Panc1 (cell line): ENCODE measurements around the gene ZCCHC9. TPM values are rescaled to one million over a fixed set of nuclear protein-coding genes. Genes with fewer than 3 reads are reported as not detected.
"Not testable (repeated sequence)": the region's sequence is repeated elsewhere in the genome, so short reads cannot be mapped to it uniquely, and the experiment has no call there.

Source experiments
- ATAC-seq: fragments of 200-7000 bp; cut with Tn5 transposase; 2 replicates; pipeline ENCODE4 v1.9.1; 2020; ENCODE audit warnings: mild to moderate bottlenecking, moderate library complexity
- BruUV-seq: library from RNA; stranded (reverse); fragments of 400-500 nt; replicated peaks from 2 replicates; lab custom pipeline; 2021; lab: Mats Ljungman, UMichigan
- CTCF ChIA-PET: fragments of 300-600 bp; sonication (Branson Sonifier 250); formaldehyde crosslinking; loops from one replicate; lab custom pipeline; 2022; ENCODE audit warnings: antibody characterized with exemption; lab: Charles Lee
- POLR2A ChIA-PET: fragments of 300-600 bp; sonication (Branson Sonifier 250); formaldehyde crosslinking; loops from one replicate; lab custom pipeline; 2022; ENCODE audit warnings: antibody characterized with exemption; lab: Charles Lee
- DNase-seq: peaks from one replicate; pipeline ENCODE4 v3.0.0-alpha.2; 2010; ENCODE audit warnings: low read depth, low spot score
- H3K27ac ChIP-seq: 2 replicates; pipeline ENCODE4 v1.5.1; 2011; ENCODE audit warnings: mild to moderate bottlenecking, low read length, inconsistent platforms
- H3K27me3 ChIP-seq: fragments of 200-500 bp; sonication (Bioruptor generic); 2 replicates; pipeline ENCODE4 v1.6.0; 2014; ENCODE audit warnings: low read length, inconsistent platforms; ENCODE audit not compliant: control insufficient read depth, insufficient read depth
- H3K36me3 ChIP-seq: fragments of 200-500 bp; sonication (Bioruptor generic); 2 replicates; pipeline ENCODE4 v1.5.1; 2014; ENCODE audit warnings: inconsistent platforms, mild to moderate bottlenecking, low read length, moderate library complexity; ENCODE audit not compliant: control insufficient read depth, insufficient read depth
- H3K4me1 ChIP-seq: 2 replicates; pipeline ENCODE4 v1.5.1; 2011; ENCODE audit warnings: inconsistent platforms, mild to moderate bottlenecking, low read length, moderate library complexity; ENCODE audit not compliant: control insufficient read depth, insufficient read depth
- H3K4me3 ChIP-seq, 2 experiments: 2 replicates each; pipeline ENCODE4 v1.5.1; 2011 to 2012; ENCODE audit warnings: low read depth in 2 of 2, low read length in 2 of 2, mild to moderate bottlenecking in 2 of 2, inconsistent platforms in 1 of 2, moderate library complexity in 1 of 2
- H3K9me3 ChIP-seq: fragments of 200-500 bp; sonication (Bioruptor generic); 2 replicates; pipeline ENCODE4 v1.5.1; 2014; ENCODE audit warnings: low read depth, mild to moderate bottlenecking, inconsistent platforms, low read length, moderate library complexity; ENCODE audit not compliant: control insufficient read depth, insufficient read depth
- POLR2AphosphoS5 ChIP-seq: IDR thresholded peaks from 2 replicates; pipeline ENCODE4 v1.6.1; 2012; ENCODE audit warnings: mild to moderate bottlenecking, low read depth, low read length, moderate library complexity
- SIN3A ChIP-seq: IDR thresholded peaks from 2 replicates; pipeline ENCODE4 v1.6.1; 2012; ENCODE audit warnings: low read depth, mild to moderate bottlenecking, low read length, moderate library complexity, borderline replicate concordance; ENCODE audit not compliant: insufficient read depth
- TCF7L2 ChIP-seq: IDR thresholded peaks from 2 replicates; pipeline ENCODE4 v1.6.1; 2011; ENCODE audit warnings: mild to moderate bottlenecking, low read depth, low read length, inconsistent platforms
- in situ Hi-C: cut with HindIII; loops from 2 replicates; pipeline ENCODE4 v1.10.0; 2016; ENCODE audit warnings: low sequenced_read_pairs, low pct_unique_long_range_greater_than_20kb
- intact Hi-C: fragments of 100-400 bp; cut with micrococcal nuclease; formaldehyde crosslinking; loops from one replicate; pipeline ENCODE4 v1.10.0; 2022; ENCODE audit not compliant: unreplicated experiment
- total RNA-seq: library from RNA; stranded (reverse); gene quantifications from one replicate; pipeline ENCODE4 v1.2.1, GENCODE V29; 2021; ENCODE audit not compliant: unreplicated experiment
- TF ChIP-seq, protein P1 (sequence below): fragments of 450-650 bp; IDR thresholded peaks from 2 replicates; pipeline ENCODE4 v1.5.1; 2017; ENCODE audit warnings: mild to moderate bottlenecking
- TF ChIP-seq, protein P2 (sequence below), 2 experiments: IDR thresholded peaks; 2 replicates each; pipeline ENCODE4 v1.6.1; 2011 to 2012; ENCODE audit warnings: low read depth in 2 of 2, control low read depth in 1 of 2, low read length in 1 of 2, mild to moderate bottlenecking in 1 of 2, moderate library complexity in 1 of 2; ENCODE audit not compliant: insufficient read depth in 1 of 2

Gene ZCCHC9
- total RNA-seq, 1 experiment from 2014 or later = 41.5 TPM

DNA sequence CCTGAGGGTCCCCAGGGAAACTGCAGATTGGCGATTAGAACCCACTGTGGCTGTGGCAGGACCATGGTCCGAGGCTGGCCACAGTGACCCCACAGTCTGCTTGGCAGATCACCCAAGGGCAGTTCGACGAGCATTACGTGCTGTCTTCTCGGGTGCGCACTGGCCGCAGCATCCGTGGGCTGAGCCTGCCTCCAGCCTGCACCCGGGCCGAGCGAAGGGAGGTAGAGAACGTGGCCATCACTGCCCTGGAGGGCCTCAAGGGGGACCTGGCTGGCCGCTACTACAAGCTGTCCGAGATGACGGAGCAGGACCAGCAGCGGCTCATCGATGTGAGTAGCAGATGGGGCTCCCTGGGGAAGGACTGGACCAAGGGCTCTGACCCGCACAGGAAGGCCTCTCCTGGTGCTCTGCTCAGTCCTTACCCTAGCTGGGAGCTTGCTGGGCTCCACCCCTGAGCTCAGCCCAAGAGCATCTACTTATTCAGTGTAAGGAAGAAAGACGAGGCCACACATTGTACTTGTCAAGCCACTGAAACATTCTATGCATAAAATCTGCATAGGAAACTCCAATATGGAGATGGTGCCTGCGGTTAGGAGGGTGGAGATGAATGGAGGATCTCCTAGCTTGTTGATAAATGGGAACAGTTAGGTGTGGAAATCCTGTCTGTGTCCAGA, 46.4 kb upstream of the ZCCHC9 start:
- Histone ChIP-seq H3K36me3 (no peaks in the 10 kb centered on the region), H3K9me3 (no peaks in the 10 kb centered on the region), H3K27me3 (no peaks in the 10 kb centered on the region), H3K27ac (no peak overlapping the region), H3K4me3 (no peak overlapping the region), H3K4me1 (no peaks in the 10 kb centered on the region)
- in situ Hi-C loops (no loop called here), intact Hi-C loops (no loop called here)
- CTCF ChIA-PET = no interaction called here
- BruUV-seq = no TSS peak
- ATAC-seq = no peak
- no peak for DNase-seq
- POLR2A ChIA-PET = no interaction called here
- no peak for TF ChIP-seq POLR2AphosphoS5
- TF ChIP-seq, protein P1, sequence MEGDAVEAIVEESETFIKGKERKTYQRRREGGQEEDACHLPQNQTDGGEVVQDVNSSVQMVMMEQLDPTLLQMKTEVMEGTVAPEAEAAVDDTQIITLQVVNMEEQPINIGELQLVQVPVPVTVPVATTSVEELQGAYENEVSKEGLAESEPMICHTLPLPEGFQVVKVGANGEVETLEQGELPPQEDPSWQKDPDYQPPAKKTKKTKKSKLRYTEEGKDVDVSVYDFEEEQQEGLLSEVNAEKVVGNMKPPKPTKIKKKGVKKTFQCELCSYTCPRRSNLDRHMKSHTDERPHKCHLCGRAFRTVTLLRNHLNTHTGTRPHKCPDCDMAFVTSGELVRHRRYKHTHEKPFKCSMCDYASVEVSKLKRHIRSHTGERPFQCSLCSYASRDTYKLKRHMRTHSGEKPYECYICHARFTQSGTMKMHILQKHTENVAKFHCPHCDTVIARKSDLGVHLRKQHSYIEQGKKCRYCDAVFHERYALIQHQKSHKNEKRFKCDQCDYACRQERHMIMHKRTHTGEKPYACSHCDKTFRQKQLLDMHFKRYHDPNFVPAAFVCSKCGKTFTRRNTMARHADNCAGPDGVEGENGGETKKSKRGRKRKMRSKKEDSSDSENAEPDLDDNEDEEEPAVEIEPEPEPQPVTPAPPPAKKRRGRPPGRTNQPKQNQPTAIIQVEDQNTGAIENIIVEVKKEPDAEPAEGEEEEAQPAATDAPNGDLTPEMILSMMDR = no peak
- TF ChIP-seq TCF7L2 = no peak
- no peak for TF ChIP-seq SIN3A
- TF ChIP-seq, protein P2, sequence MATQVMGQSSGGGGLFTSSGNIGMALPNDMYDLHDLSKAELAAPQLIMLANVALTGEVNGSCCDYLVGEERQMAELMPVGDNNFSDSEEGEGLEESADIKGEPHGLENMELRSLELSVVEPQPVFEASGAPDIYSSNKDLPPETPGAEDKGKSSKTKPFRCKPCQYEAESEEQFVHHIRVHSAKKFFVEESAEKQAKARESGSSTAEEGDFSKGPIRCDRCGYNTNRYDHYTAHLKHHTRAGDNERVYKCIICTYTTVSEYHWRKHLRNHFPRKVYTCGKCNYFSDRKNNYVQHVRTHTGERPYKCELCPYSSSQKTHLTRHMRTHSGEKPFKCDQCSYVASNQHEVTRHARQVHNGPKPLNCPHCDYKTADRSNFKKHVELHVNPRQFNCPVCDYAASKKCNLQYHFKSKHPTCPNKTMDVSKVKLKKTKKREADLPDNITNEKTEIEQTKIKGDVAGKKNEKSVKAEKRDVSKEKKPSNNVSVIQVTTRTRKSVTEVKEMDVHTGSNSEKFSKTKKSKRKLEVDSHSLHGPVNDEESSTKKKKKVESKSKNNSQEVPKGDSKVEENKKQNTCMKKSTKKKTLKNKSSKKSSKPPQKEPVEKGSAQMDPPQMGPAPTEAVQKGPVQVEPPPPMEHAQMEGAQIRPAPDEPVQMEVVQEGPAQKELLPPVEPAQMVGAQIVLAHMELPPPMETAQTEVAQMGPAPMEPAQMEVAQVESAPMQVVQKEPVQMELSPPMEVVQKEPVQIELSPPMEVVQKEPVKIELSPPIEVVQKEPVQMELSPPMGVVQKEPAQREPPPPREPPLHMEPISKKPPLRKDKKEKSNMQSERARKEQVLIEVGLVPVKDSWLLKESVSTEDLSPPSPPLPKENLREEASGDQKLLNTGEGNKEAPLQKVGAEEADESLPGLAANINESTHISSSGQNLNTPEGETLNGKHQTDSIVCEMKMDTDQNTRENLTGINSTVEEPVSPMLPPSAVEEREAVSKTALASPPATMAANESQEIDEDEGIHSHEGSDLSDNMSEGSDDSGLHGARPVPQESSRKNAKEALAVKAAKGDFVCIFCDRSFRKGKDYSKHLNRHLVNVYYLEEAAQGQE (IDR thresholded peaks at IDR 0.05; ENCODE audit: insufficient read depth in 1 of 2, low read depth in 2 of 2, low read length in 1 of 2) = no peak

DNA sequence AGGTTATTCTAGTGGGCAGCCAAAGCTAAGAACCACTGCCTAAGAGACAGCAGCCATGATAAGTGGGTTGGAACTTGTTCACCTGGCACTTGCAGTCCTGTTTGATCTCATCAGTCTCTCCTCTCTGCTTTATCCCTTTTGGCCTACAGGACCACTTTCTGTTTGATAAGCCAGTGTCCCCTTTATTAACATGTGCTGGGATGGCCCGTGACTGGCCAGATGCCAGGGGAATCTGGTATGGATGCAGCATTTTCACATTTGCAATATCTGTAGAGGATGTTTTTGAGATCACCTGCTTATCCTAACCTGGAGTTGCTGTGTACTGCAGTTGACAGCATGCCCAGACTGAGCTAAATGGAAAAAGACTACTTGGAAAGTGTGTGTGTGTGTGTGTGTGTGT, 44.6 kb upstream of the ZCCHC9 start:
- Histone ChIP-seq H3K9me3 (no peaks in the 10 kb centered on the region), H3K36me3 (no peaks in the 10 kb centered on the region), H3K27ac (no peak overlapping the region), H3K4me3 (no peak overlapping the region), H3K4me1 (no peaks in the 10 kb centered on the region), H3K27me3 (no peaks in the 10 kb centered on the region)
- TF ChIP-seq, protein P1 = no peak
- TF ChIP-seq SIN3A = no peak
- no peak for TF ChIP-seq POLR2AphosphoS5
- TF ChIP-seq, protein P2 (IDR thresholded peaks at IDR 0.05; ENCODE audit: insufficient read depth in 1 of 2, low read depth in 2 of 2, low read length in 1 of 2) = no peak
- TF ChIP-seq TCF7L2 = no peak
- BruUV-seq = no TSS peak
- CTCF ChIA-PET = no interaction called here
- intact Hi-C loops = no loop called here
- POLR2A ChIA-PET = interaction anchor here (0.5 kb wide), 1 partner anchor 477 kb away, joined by 3 read pairs; no protein-coding TSS in a partner anchor
- DNase-seq (no peak), ATAC-seq (no peak)
- in situ Hi-C loops = no loop called here

DNA sequence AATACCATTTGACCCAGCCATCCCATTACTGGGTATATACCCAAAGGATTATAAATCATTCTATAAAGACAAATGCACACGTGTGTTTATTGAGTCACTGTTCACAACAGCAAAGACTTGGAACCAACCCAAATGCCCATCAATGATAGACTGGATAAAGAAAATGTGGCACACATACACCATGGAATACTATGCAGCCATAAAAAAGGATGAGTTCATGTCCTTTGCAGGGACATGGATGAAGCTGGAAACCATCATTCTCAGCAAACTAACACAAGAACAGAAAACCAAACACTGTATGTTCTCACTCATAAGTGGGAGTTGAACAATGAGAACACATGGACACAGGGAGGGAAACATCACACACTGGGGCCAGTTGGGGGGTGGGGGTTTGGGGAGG, 38.6 kb upstream of the ZCCHC9 start:
- POLR2A ChIA-PET, ATAC-seq, BruUV-seq, H3K4me1 ChIP-seq, H3K27ac ChIP-seq, H3K9me3 ChIP-seq, H3K27me3 ChIP-seq, H3K4me3 ChIP-seq, CTCF ChIA-PET, in situ Hi-C loops, DNase-seq, intact Hi-C loops, H3K36me3 ChIP-seq: not testable (repeated sequence)
